Ovary (tissue), 9 donors: ENCODE measurements around the gene PYGB. TPM values are rescaled to one million over a fixed set of nuclear protein-coding genes. Genes with fewer than 3 reads are reported as not detected.

ENCODE experiments used
- DNase-seq, 5 donors: peaks; one replicate each; pipeline ENCODE4 v3.0.0-alpha.2; 2019 to 2020
- H3K27ac ChIP-seq, 2 donors: fragments of 200-600 bp; one replicate each; pipeline versions ENCODE4 v1.5.1 to v1.8.0; 2019 to 2022
- H3K27me3 ChIP-seq: fragments of 200-600 bp; one replicate; pipeline ENCODE4 v1.8.0; 2022
- H3K36me3 ChIP-seq: fragments of 200-600 bp; sonication (generic); one replicate; pipeline ENCODE4 v1.5.1; 2019
- H3K4me1 ChIP-seq: one replicate; pipeline ENCODE4 v1.8.1; 2013; ENCODE audit warnings: mild to moderate bottlenecking, moderate library complexity; ENCODE audit not compliant: insufficient read depth
- H3K4me3 ChIP-seq: fragments of 200-600 bp; sonication (generic); one replicate; pipeline ENCODE4 v1.5.1; 2017
- H3K9me3 ChIP-seq, 2 donors: fragments of 200-600 bp in 1 of 2; sonication (generic) in 1 of 2; one replicate each; pipeline versions ENCODE4 v1.5.1 to v1.8.1; 2013 to 2019; ENCODE audit warnings: mild to moderate bottlenecking in 1 of 2, moderate library complexity in 1 of 2
- CTCF ChIP-seq, 3 donors: fragments of 450-650 bp in 2 of 3; fragments of 200-600 bp in 1 of 3; IDR thresholded peaks; one replicate each; pipeline versions ENCODE4 v1.5.1 to v1.8.0; 2016 to 2022; ENCODE audit warnings: antibody characterized with exemption in 3 of 3, mild to moderate bottlenecking in 1 of 3
- EP300 ChIP-seq: sonication (generic); formaldehyde crosslinking; IDR thresholded peaks from one replicate; pipeline ENCODE4 v1.6.1; 2017; ENCODE audit warnings: antibody characterized with exemption
- POLR2A ChIP-seq: fragments of 450-650 bp; IDR thresholded peaks from one replicate; pipeline ENCODE4 v1.6.1; 2017; ENCODE audit warnings: antibody characterized with exemption, mild to moderate bottlenecking, moderate library complexity
- WGBS, 3 donors: extraction: QIAGEN DNeasy Blood & Tissue Kit in 1 of 3; methylation state at CpG; one replicate each; pipeline versions ENCODE4 v1.1.5 to v1.1.7; 2013 to 2017; 5-methylcytosine and 5-hydroxymethylcytosine counted together
- intact Hi-C, 4 donors: fragments of 100-400 bp; cut with DNase I; formaldehyde crosslinking; loops; one replicate each; pipeline versions ENCODE4 v1.11.0 to v1.15.1; 2022 to 2023
- polyA plus RNA-seq, 2 donors: library from polyadenylated mRNA; stranded (reverse); fragments of 200-250 nt in 1 of 2; fragments of 350-450 nt in 1 of 2; fragmentation: Illumina TruSeq in 1 of 2; extraction: RNeasy Lipid Tissue Mini Kit (QIAGEN cat#74804) in 1 of 2; gene quantifications; one replicate each; pipeline ENCODE4 v1.2.3, GENCODE V29; 2013 to 2014
- total RNA-seq, 7 donors: library from RNA; depleted of rRNA in 2 of 7; stranded (reverse); fragments of >200 nt in 2 of 7; fragmentation: NEBNext Ultra II Directional in 3 of 7; extraction: Animal tissue kit (Norgen Biotek cat#: 25700) in 3 of 7; gene quantifications; one replicate each; pipeline versions ENCODE4 v1.1.0 to v1.2.4, GENCODE V29; 2016 to 2023
- donor health status: DM: no; HTN: no; CAD: no; lungs with moderate emphysema.
- donor health status: DM: no; HTN: no; CAD: no.
- donor health status: Bipolar disorder and iron deficiency.
- donor health status: DM: yes; HTN: yes; CAD: no.
- donor health status: DM: no; HTN: no; CAD: no.
- donor health status: DM: yes; HTN: yes; CAD: no.

Gene PYGB
- total and polyA plus RNA-seq, 9 donors = 23.1 to 54.2 (median 38.3) TPM

- no peak overlapping the region for H3K27ac ChIP-seq
- H3K27me3 ChIP-seq = no peaks in the 10 kb centered on the region
- 78 to 83% (median 79%) methylated on average over 17 of the region's 17 CpGs for WGBS, 3 donors
- TF ChIP-seq CTCF (IDR thresholded peaks at IDR 0.05) = no peak
- TF ChIP-seq POLR2A = no peak
- no peak for TF ChIP-seq EP300
- DNase-seq = peak in 2 of 5 donors; percentile 8 to 23
- H3K36me3 ChIP-seq = no peaks in the 10 kb centered on the region
- no peaks in the 10 kb centered on the region for H3K9me3 ChIP-seq
- no peaks in the 10 kb centered on the region for H3K4me1 ChIP-seq
- H3K4me3 ChIP-seq = no peak overlapping the region
- intact Hi-C loops = no loop called here
Measured at GRCh38 chr20:25317351-25318075, 69.6 kb downstream of the PYGB start.

GRCh38 chr20:25318471-25319240 lies 70.8 kb downstream of the PYGB start:
- 81 to 86% (median 85%) methylated on average over 16 of the region's 16 CpGs for WGBS, 3 donors
- H3K27ac ChIP-seq = no peak overlapping the region
- intact Hi-C loops = no loop called here

GRCh38 chr20:25319241-25320034 lies 71.6 kb downstream of the PYGB start:
- no peak for TF ChIP-seq EP300
- no peak for TF ChIP-seq CTCF (IDR thresholded peaks at IDR 0.05)
- TF ChIP-seq POLR2A = no peak
- Histone ChIP-seq H3K36me3 (no peaks in the 10 kb centered on the region), H3K27me3 (no peaks in the 10 kb centered on the region), H3K27ac (no peak overlapping the region), H3K9me3 (no peaks in the 10 kb centered on the region), H3K4me3 (no peak overlapping the region), H3K4me1 (no peaks in the 10 kb centered on the region)
- WGBS, 3 donors = 84 to 85% (median 85%) methylated on average over 11 of the region's 11 CpGs
- intact Hi-C loops = no loop called here
- DNase-seq = peak in 2 of 5 donors; percentile 7 to 10

More at GRCh38 chr20:25318471-25319240, 70.8 kb downstream of the PYGB start:
- TF ChIP-seq EP300 (no peak), CTCF (IDR thresholded peaks at IDR 0.05) (no peak), POLR2A (no peak)
- no peaks in the 10 kb centered on the region for H3K36me3 ChIP-seq
- H3K9me3 ChIP-seq = no peaks in the 10 kb centered on the region
- no peaks in the 10 kb centered on the region for H3K4me1 ChIP-seq
- H3K4me3 ChIP-seq = no peak overlapping the region
- peak in 2 of 5 donors; percentile 8 to 23 for DNase-seq
- H3K27me3 ChIP-seq = no peaks in the 10 kb centered on the region

- WGBS, 3 donors = 82 to 89% (median 85%) methylated on average over 13 of the region's 13 CpGs
- intact Hi-C loops = no loop called here
- Histone ChIP-seq H3K36me3 (no peaks in the 10 kb centered on the region), H3K27ac (no peak overlapping the region), H3K27me3 (no peaks in the 10 kb centered on the region), H3K9me3 (no peaks in the 10 kb centered on the region), H3K4me1 (no peaks in the 10 kb centered on the region), H3K4me3 (no peak overlapping the region)
- no peak for TF ChIP-seq POLR2A
- peak in 2 of 5 donors; percentile 8 to 19 for DNase-seq
Measured at GRCh38 chr20:25320035-25320800, 72.3 kb downstream of the PYGB start.
